ENCODE data around the gene PLCB2.

- TF ChIP-seq, protein P1, sequence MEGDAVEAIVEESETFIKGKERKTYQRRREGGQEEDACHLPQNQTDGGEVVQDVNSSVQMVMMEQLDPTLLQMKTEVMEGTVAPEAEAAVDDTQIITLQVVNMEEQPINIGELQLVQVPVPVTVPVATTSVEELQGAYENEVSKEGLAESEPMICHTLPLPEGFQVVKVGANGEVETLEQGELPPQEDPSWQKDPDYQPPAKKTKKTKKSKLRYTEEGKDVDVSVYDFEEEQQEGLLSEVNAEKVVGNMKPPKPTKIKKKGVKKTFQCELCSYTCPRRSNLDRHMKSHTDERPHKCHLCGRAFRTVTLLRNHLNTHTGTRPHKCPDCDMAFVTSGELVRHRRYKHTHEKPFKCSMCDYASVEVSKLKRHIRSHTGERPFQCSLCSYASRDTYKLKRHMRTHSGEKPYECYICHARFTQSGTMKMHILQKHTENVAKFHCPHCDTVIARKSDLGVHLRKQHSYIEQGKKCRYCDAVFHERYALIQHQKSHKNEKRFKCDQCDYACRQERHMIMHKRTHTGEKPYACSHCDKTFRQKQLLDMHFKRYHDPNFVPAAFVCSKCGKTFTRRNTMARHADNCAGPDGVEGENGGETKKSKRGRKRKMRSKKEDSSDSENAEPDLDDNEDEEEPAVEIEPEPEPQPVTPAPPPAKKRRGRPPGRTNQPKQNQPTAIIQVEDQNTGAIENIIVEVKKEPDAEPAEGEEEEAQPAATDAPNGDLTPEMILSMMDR (IDR thresholded peaks at IDR 0.05): no peak
- no peak for TF ChIP-seq REST (IDR thresholded peaks at IDR 0.05; ENCODE audit: insufficient read depth in 1 of 2, low read depth in 2 of 2, low read length in 1 of 2)
- no peak for TF ChIP-seq POLR2AphosphoS5 (IDR thresholded peaks at IDR 0.05; ENCODE audit: low read depth, low read length)
Observed at GRCh38 chr15:40325700-40326099, 18.0 kb upstream of the PLCB2 start.

Measured in Panc1 (cell line).